Measurements from ENCODE around the gene EYA3. TPM values are rescaled to one million over a fixed set of nuclear protein-coding genes. Genes with fewer than 3 reads are reported as not detected.

The EYA3 gene
- total RNA-seq, 1 experiment from 2014 or later = 17.1 TPM

GRCh38 chr1:27972141-27972540, 116.3 kb downstream of the EYA3 start:
- no peaks in the 10 kb centered on the region for H3K79me2 ChIP-seq (ENCODE audit: low read length)
- H3F3A ChIP-seq (ENCODE audit: low read length, unreplicated experiment) = peaks cover 10% of the 10 kb centered on the region
- ChIA-PET CTCF (no interaction called here), POLR2A (ENCODE audit: unreplicated experiment) (interaction anchor here (0.6 kb wide), 2 partner anchors 13 to 37 kb away, joined by 3 read pairs; partner anchors contain the start of gene XKR8)
- no peak overlapping the region for H3K9ac ChIP-seq (ENCODE audit: low read length)
- no peak for DNase-seq
- H3K9me2 ChIP-seq (replicated peaks; ENCODE audit: low read length) = no peaks in the 10 kb centered on the region
- no peak overlapping the region for H3K4me3 ChIP-seq (ENCODE audit: low read length)
- no peaks in the 10 kb centered on the region for H3K9me3 ChIP-seq (ENCODE audit: low read length)
- intact Hi-C loops (cut with micrococcal nuclease) = no loop called here
- H3K4me1 ChIP-seq (ENCODE audit: insufficient read depth, low read length) = peaks cover 37% of the 10 kb centered on the region
- BruUV-seq (replicated peaks) = no TSS peak
- H3K4me2 ChIP-seq (ENCODE audit: low read length) = no peak overlapping the region
- H4K20me1 ChIP-seq (ENCODE audit: low read length) = no peaks in the 10 kb centered on the region
- H3K27ac ChIP-seq (ENCODE audit: low read length) = no peak overlapping the region
- no peak for ATAC-seq
- no peaks in the 10 kb centered on the region; the same call in 1 of the 2 replicates for H3K36me3 ChIP-seq (ENCODE audit: low read depth, low read length)
- no peak for TF ChIP-seq EZH2 (IDR thresholded peaks at IDR 0.05; ENCODE audit: low read length, unreplicated experiment)
- TF ChIP-seq, protein P1, sequence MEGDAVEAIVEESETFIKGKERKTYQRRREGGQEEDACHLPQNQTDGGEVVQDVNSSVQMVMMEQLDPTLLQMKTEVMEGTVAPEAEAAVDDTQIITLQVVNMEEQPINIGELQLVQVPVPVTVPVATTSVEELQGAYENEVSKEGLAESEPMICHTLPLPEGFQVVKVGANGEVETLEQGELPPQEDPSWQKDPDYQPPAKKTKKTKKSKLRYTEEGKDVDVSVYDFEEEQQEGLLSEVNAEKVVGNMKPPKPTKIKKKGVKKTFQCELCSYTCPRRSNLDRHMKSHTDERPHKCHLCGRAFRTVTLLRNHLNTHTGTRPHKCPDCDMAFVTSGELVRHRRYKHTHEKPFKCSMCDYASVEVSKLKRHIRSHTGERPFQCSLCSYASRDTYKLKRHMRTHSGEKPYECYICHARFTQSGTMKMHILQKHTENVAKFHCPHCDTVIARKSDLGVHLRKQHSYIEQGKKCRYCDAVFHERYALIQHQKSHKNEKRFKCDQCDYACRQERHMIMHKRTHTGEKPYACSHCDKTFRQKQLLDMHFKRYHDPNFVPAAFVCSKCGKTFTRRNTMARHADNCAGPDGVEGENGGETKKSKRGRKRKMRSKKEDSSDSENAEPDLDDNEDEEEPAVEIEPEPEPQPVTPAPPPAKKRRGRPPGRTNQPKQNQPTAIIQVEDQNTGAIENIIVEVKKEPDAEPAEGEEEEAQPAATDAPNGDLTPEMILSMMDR (conservative IDR thresholded peaks at IDR 0.05; ENCODE audit: low read depth, low read length) = no peak
- TF ChIP-seq EZH2phosphoT487 (IDR thresholded peaks at IDR 0.05; ENCODE audit: borderline replicate concordance, low read length) = no peak
- no peak overlapping the region for H2AFZ ChIP-seq (ENCODE audit: low read length)
- no peaks in the 10 kb centered on the region for H3K27me3 ChIP-seq (ENCODE audit: low read length)

DNA sequence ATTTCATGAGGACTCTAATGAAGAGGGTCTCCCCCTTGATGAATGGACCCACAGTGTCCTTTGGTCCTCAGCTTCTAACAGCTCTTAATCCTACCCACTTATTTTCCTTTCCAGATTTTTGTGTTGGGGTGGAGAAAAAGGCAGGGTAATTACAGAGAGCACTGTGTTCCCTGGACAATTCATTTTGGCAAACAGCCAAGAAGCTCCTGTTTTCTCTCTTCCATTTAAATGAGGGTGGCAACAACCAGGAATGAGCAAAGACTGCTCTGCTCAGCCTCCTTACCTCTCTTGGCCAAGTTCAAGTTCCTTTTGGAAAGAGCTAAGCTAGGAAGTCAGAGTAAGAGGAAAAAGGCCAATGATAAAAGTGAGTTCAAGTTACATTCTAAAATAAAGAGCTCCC, 116.7 kb downstream of the EYA3 start:
- Histone ChIP-seq H3K9me3 (ENCODE audit: low read length) (no peaks in the 10 kb centered on the region), H3K4me1 (ENCODE audit: insufficient read depth, low read length) (peaks cover 42% of the 10 kb centered on the region), H3K27me3 (ENCODE audit: low read length) (no peaks in the 10 kb centered on the region), H3K27ac (ENCODE audit: low read length) (no peak overlapping the region), H3K9ac (ENCODE audit: low read length) (no peak overlapping the region), H3K9me2 (replicated peaks; ENCODE audit: low read length) (no peaks in the 10 kb centered on the region), H2AFZ (ENCODE audit: low read length) (no peak overlapping the region), H3F3A (ENCODE audit: low read length, unreplicated experiment) (peaks cover 10% of the 10 kb centered on the region), H3K36me3 (ENCODE audit: low read depth, low read length) (no peaks in the 10 kb centered on the region; the same call in 1 of the 2 replicates), H3K4me3 (ENCODE audit: low read length) (no peak overlapping the region), H3K4me2 (ENCODE audit: low read length) (no peak overlapping the region), H4K20me1 (ENCODE audit: low read length) (no peaks in the 10 kb centered on the region), H3K79me2 (ENCODE audit: low read length) (no peaks in the 10 kb centered on the region)
- BruUV-seq (replicated peaks) = no TSS peak
- ATAC-seq (no peak), DNase-seq (no peak)
- ChIA-PET CTCF (interaction anchor here (0.7 kb wide), 1 partner anchor 108 kb away, joined by 4 read pairs; no protein-coding TSS in a partner anchor), POLR2A (ENCODE audit: unreplicated experiment) (no interaction called here)
- intact Hi-C loops (cut with micrococcal nuclease) = no loop called here
- TF ChIP-seq EZH2 (IDR thresholded peaks at IDR 0.05; ENCODE audit: low read length, unreplicated experiment) = no peak
- no peak for TF ChIP-seq EZH2phosphoT487 (IDR thresholded peaks at IDR 0.05; ENCODE audit: borderline replicate concordance, low read length)
- TF ChIP-seq, protein P1 (conservative IDR thresholded peaks at IDR 0.05; ENCODE audit: low read depth, low read length) = no peak

GRCh38 chr1:27970401-27970800, 118.0 kb downstream of the EYA3 start:
- peak overlapping the region; percentile 23 for H3K27ac ChIP-seq (ENCODE audit: low read length)
- H4K20me1 ChIP-seq (ENCODE audit: low read length) = no peaks in the 10 kb centered on the region
- H3K4me3 ChIP-seq (ENCODE audit: low read length) = no peak overlapping the region
- intact Hi-C loops (cut with micrococcal nuclease) = no loop called here
- TF ChIP-seq EZH2 (IDR thresholded peaks at IDR 0.05; ENCODE audit: low read length, unreplicated experiment) (no peak), EZH2phosphoT487 (IDR thresholded peaks at IDR 0.05; ENCODE audit: borderline replicate concordance, low read length) (no peak)
- TF ChIP-seq, protein P1 (conservative IDR thresholded peaks at IDR 0.05; ENCODE audit: low read depth, low read length) = no peak
- H3F3A ChIP-seq (ENCODE audit: low read length, unreplicated experiment) = peaks cover 10% of the 10 kb centered on the region
- H3K9me3 ChIP-seq (ENCODE audit: low read length) = no peaks in the 10 kb centered on the region
- no peak for ATAC-seq
- peaks cover 46% of the 10 kb centered on the region for H3K4me1 ChIP-seq (ENCODE audit: insufficient read depth, low read length)
- H3K36me3 ChIP-seq (ENCODE audit: low read depth, low read length) = no peaks in the 10 kb centered on the region; the same call in 1 of the 2 replicates
- no peaks in the 10 kb centered on the region for H3K27me3 ChIP-seq (ENCODE audit: low read length)
- no peaks in the 10 kb centered on the region for H3K79me2 ChIP-seq (ENCODE audit: low read length)
- ChIA-PET CTCF (no interaction called here), POLR2A (ENCODE audit: unreplicated experiment) (interaction anchor here (0.6 kb wide), 1 partner anchor 10 kb away, joined by 3 read pairs; no protein-coding TSS in a partner anchor)
- no peak overlapping the region for H3K4me2 ChIP-seq (ENCODE audit: low read length)
- peak; percentile 41 for DNase-seq
- H3K9me2 ChIP-seq (replicated peaks; ENCODE audit: low read length) = no peaks in the 10 kb centered on the region
- H2AFZ ChIP-seq (ENCODE audit: low read length) = no peak overlapping the region
- no peak overlapping the region for H3K9ac ChIP-seq (ENCODE audit: low read length)
- BruUV-seq (replicated peaks) = no TSS peak

Measured in PC-3 (cell line).